Gastrocnemius medialis (tissue), 4 donors: ENCODE measurements around the gene RRM2. TPM values are rescaled to one million over a fixed set of nuclear protein-coding genes. Genes with fewer than 3 reads are reported as not detected.
A peak's percentile ranks its signal among the peaks of the same experiment; 100 is the strongest.
"Not testable (repeated sequence)": the region's sequence is repeated elsewhere in the genome, so short reads cannot be mapped to it uniquely, and the experiment has no call there.

Source experiments
- ATAC-seq, 2 donors: fragments of 150-250 bp; one replicate each; pipeline ENCODE4 v1.9.1; 2016
- DNase-seq, 2 donors: peaks; one replicate each; pipeline ENCODE4 v3.0.0-alpha.2; 2019
- H3K27ac ChIP-seq, 4 donors: fragments of 200-600 bp; sonication (generic); 1 replicate in 1 of 4; 2 replicates in 3 of 4; pipeline ENCODE4 v1.5.1; 2016 to 2018; ENCODE audit warnings: mild to moderate bottlenecking in 2 of 4, moderate library complexity in 1 of 4
- H3K27me3 ChIP-seq, 3 donors: fragments of 200-600 bp; sonication (generic) in 2 of 3; 1 replicate in 1 of 3; 2 replicates in 2 of 3; pipeline versions ENCODE4 v1.5.1 to v1.6.0; 2016 to 2019; ENCODE audit warnings: mild to moderate bottlenecking in 1 of 3, moderate library complexity in 1 of 3
- H3K36me3 ChIP-seq, 2 donors: fragments of 200-600 bp; sonication (generic) in 1 of 2; one replicate each; pipeline ENCODE4 v1.5.1; 2017 to 2018
- H3K4me1 ChIP-seq, 2 donors: fragments of 200-600 bp; sonication (generic) in 1 of 2; one replicate each; pipeline ENCODE4 v1.5.1; 2016 to 2017; ENCODE audit warnings: mild to moderate bottlenecking in 2 of 2
- H3K4me3 ChIP-seq, 4 donors: fragments of 200-600 bp; sonication (generic) in 3 of 4; 1 replicate in 1 of 4; 2 replicates in 3 of 4; pipeline ENCODE4 v1.5.1; 2016 to 2019; ENCODE audit warnings: mild to moderate bottlenecking in 2 of 4
- H3K9me3 ChIP-seq, 3 donors: fragments of 200-600 bp; sonication (generic) in 2 of 3; 1 replicate in 1 of 3; 2 replicates in 2 of 3; pipeline ENCODE4 v1.5.1; 2016 to 2019
- POLR2A ChIP-seq, 2 donors: fragments of 450-650 bp; IDR thresholded peaks; one replicate each; pipeline ENCODE4 v1.6.1; 2017; ENCODE audit warnings: antibody characterized with exemption in 2 of 2, mild to moderate bottlenecking in 2 of 2, moderate library complexity in 2 of 2
- in situ Hi-C, 4 donors: fragments of 200-750 bp; cut with MboI; loops; one replicate each; pipeline versions ENCODE4 v1.15.0 to v1.8.0; 2017; ENCODE audit warnings: low sequenced_read_pairs in 4 of 4
- intact Hi-C: fragments of 100-400 bp; cut with DNase I; formaldehyde crosslinking; loops from one replicate; pipeline ENCODE4 v1.15.1; 2023; ENCODE audit warnings: low total_unique reads
- total RNA-seq, 4 donors: library from RNA; depleted of rRNA; stranded (reverse); fragments of >200 nt; gene quantifications; one replicate each; pipeline versions ENCODE4 v1.1.0 to v1.2.3, GENCODE V29; 2016
- TF ChIP-seq, protein P1 (sequence below), 5 experiments: fragments of 450-650 bp in 3 of 5; fragments of 200-600 bp in 2 of 5; sonication (generic) in 2 of 5; IDR thresholded peaks in 4 of 5; conservative IDR thresholded peaks in 1 of 5; 1 replicate in 4 of 5; 2 replicates in 1 of 5; pipeline ENCODE4 v1.5.1; 2016 to 2019; ENCODE audit warnings: antibody characterized with exemption in 5 of 5, mild to moderate bottlenecking in 3 of 5, moderate library complexity in 3 of 5

Gene RRM2
- total RNA-seq, 4 donors from 2014 or later: 2.0 TPM; not detected in 3

DNA sequence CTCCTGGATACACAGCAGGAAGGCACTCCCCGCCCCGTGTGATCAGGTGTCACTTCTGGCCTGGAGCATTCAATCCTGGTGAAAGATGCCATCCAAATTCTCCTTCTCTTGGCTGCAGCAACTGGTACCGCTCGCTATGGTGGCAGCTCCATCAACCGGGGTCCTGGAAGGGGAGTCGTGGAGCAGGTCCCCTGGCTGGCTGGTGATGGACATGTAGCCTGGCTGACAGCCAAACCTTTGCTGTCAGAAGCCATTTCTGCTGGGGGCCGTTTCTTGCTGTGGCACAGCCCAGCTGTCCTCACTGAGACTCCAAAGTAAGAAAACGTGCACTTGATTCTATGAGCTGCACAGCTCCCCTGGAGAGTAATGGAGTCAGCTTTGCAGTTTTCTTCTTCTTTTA, 35.2 kb upstream of the RRM2 start:
- TF ChIP-seq POLR2A (IDR thresholded peaks at IDR 0.05): no peak
- TF ChIP-seq, protein P1, sequence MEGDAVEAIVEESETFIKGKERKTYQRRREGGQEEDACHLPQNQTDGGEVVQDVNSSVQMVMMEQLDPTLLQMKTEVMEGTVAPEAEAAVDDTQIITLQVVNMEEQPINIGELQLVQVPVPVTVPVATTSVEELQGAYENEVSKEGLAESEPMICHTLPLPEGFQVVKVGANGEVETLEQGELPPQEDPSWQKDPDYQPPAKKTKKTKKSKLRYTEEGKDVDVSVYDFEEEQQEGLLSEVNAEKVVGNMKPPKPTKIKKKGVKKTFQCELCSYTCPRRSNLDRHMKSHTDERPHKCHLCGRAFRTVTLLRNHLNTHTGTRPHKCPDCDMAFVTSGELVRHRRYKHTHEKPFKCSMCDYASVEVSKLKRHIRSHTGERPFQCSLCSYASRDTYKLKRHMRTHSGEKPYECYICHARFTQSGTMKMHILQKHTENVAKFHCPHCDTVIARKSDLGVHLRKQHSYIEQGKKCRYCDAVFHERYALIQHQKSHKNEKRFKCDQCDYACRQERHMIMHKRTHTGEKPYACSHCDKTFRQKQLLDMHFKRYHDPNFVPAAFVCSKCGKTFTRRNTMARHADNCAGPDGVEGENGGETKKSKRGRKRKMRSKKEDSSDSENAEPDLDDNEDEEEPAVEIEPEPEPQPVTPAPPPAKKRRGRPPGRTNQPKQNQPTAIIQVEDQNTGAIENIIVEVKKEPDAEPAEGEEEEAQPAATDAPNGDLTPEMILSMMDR (IDR thresholded peaks at IDR 0.05 in 4 of 5, conservative IDR thresholded peaks at IDR 0.05 in 1 of 5): no peak
- no peak overlapping the region for H3K4me3 ChIP-seq
- no peak for ATAC-seq
- DNase-seq: no peak
- intact Hi-C loops (no loop called here), in situ Hi-C loops (no loop called here)
- H3K36me3 ChIP-seq: no peaks in the 10 kb centered on the region
- H3K27me3 ChIP-seq: peaks cover 18 to 30% (median 19%) of the 10 kb centered on the region in 3 donors
- H3K9me3 ChIP-seq: no peaks in the 10 kb centered on the region
- no peaks in the 10 kb centered on the region for H3K4me1 ChIP-seq
- H3K27ac ChIP-seq: no peak overlapping the region

DNA sequence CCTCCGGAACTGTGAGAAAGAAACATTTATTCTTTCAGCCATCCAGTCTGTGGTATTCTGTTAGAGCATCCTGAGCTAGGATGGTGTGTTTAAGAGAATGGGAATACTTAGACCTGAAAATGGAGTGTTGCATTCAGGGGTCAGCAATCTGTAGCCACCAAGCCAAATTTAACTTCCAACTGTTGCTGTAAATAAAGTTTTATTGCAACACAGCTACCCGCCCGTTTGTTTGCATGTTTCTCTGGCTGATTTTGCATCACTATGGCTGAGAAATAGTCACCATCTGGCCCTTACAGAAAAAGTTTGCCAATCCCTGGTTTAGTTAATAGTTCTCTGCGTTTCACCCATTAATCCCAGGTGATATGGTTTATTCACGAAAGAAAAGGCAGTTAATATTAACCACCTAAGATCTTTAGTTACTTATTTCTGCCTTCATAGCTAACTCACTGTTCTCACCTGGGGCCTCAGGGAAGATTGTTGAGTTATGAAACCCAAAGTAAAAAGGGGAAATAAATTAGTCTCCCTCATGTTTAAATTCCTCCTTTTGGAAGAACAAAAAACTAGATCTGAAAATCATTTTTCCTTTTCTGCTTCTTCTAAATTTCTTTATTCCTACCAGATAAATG, 32.9 kb upstream of the RRM2 start:
- no peaks in the 10 kb centered on the region for H3K9me3 ChIP-seq
- H3K36me3 ChIP-seq: no peaks in the 10 kb centered on the region
- in situ Hi-C loops: no loop called here
- no peak for TF ChIP-seq POLR2A (IDR thresholded peaks at IDR 0.05)
- TF ChIP-seq, protein P1 (IDR thresholded peaks at IDR 0.05 in 4 of 5, conservative IDR thresholded peaks at IDR 0.05 in 1 of 5): no peak
- DNase-seq (no peak), ATAC-seq (no peak)
- no peaks in the 10 kb centered on the region for H3K4me1 ChIP-seq
- H3K4me3 ChIP-seq: no peak overlapping the region
- H3K27ac ChIP-seq: no peak overlapping the region
- intact Hi-C loops: no loop called here
- H3K27me3 ChIP-seq: peaks cover 9 to 23% (median 10%) of the 10 kb centered on the region in 3 donors

GRCh38 chr2:10091182-10091888, 31.2 kb upstream of the RRM2 start:
- in situ Hi-C loops: no loop called here
- Histone ChIP-seq H3K4me3 (peak overlapping the region in 1 of 4 donors; percentile 22), H3K4me1 (no peaks in the 10 kb centered on the region), H3K27me3 (peaks cover 9 to 23% (median 10%) of the 10 kb centered on the region in 3 donors), H3K36me3 (no peaks in the 10 kb centered on the region), H3K9me3 (no peaks in the 10 kb centered on the region), H3K27ac (no peak overlapping the region)
- ATAC-seq (no peak), DNase-seq (no peak)
- intact Hi-C loops: no loop called here
- TF ChIP-seq POLR2A (IDR thresholded peaks at IDR 0.05): no peak
- TF ChIP-seq, protein P1 (IDR thresholded peaks at IDR 0.05 in 4 of 5, conservative IDR thresholded peaks at IDR 0.05 in 1 of 5): no peak

DNA sequence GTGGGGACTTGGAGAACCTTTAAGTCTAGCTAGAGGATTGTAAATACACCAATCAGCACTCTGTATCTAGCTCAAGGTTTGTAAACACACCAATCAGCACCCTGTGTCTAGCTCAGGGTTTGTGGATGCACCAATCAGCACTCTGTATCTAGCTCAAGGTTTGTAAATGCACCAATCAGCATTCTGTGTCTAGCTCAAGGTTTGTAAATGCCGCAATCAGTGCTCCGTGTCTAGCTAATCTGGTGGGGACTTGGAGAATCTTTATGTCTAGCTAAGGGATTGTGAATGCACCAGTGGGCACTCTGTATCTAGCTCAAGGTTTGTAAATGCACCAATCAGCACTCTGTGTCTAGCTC, 30.7 kb upstream of the RRM2 start:
- H3K36me3 ChIP-seq, H3K27ac ChIP-seq, in situ Hi-C loops, H3K4me3 ChIP-seq, ATAC-seq, H3K4me1 ChIP-seq, intact Hi-C loops, DNase-seq, H3K9me3 ChIP-seq: not testable (repeated sequence)
- H3K27me3 ChIP-seq: peaks cover 9 to 23% (median 10%) of the 10 kb centered on the region in 3 donors

DNA sequence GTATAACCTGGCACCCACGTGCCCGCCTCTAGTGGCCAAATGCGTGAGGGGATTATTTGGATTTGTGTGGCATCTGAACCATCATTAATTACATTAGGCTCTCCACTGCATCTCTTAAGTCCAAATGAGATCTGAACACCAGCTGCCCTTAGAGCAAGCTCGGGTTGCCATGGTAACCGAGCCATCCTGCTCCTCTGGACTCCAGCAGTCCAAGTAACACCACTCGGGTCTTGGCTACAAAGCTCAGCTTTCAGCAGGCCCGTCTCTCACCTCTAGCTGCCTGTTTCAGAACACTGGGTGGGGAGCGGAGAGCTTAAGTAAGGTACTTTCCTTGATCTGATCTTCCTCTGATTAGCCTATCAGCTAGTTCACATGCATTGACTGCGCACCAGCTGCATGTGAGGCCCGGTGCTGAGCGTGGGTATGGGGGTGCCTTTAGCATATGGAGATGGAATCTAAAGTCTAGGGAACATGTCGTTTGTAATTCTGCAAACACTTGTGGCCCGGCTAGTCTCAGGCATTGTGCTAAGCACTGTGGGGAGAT, 28.2 kb upstream of the RRM2 start:
- DNase-seq: no peak
- Histone ChIP-seq H3K27me3 (peaks cover 9 to 21% (median 10%) of the 10 kb centered on the region in 3 donors), H3K4me1 (peaks cover 0 to 6% of the 10 kb centered on the region in 2 donors), H3K9me3 (no peaks in the 10 kb centered on the region), H3K27ac (no peak overlapping the region), H3K36me3 (no peaks in the 10 kb centered on the region), H3K4me3 (no peak overlapping the region)
- no peak for TF ChIP-seq POLR2A (IDR thresholded peaks at IDR 0.05)
- TF ChIP-seq, protein P1 (IDR thresholded peaks at IDR 0.05 in 4 of 5, conservative IDR thresholded peaks at IDR 0.05 in 1 of 5): no peak
- intact Hi-C loops: no loop called here
- in situ Hi-C loops: no loop called here
- no peak for ATAC-seq
